ENCODE results near the gene NTN1. TPM values are rescaled to one million over a fixed set of nuclear protein-coding genes. Genes with fewer than 3 reads are reported as not detected.

NTN1 gene
- total and polyA plus RNA-seq, 7 experiments from 2014 or later = 0.07 to 0.12 (median 0.11) TPM; not detected in 4

- peaks cover 46 to 59% (median 55%) of the 10 kb centered on the region in 5 donors for H3K27me3 Mint-ChIP-seq
- intact Hi-C loops (cut with micrococcal nuclease) = loop anchor here in 1 of 2 donors (1.0 kb wide), 1 partner anchor 19 kb away; no protein-coding TSS in a partner anchor
Observed at GRCh38 chr17:9021992-9022572, 772 bp downstream of the NTN1 start.

GRCh38 chr17:9022573-9023391 lies 1.5 kb downstream of the NTN1 start:
- Mint-ChIP-seq H3K27me3 (peaks cover 49 to 66% (median 59%) of the 10 kb centered on the region in 5 donors), H3K4me3 (peak overlapping the region; percentile 85 to 99 (median 90)), H3K9me3 (peaks cover 0 to 5% (median 0%) of the 10 kb centered on the region in 11 donors), H3K27ac (peak overlapping the region in 4 of 9 donors; percentile 6 to 86 (median 64)), H3K4me1 (peaks cover 4 to 28% (median 11%) of the 10 kb centered on the region in 7 donors), H3K36me3 (peaks cover 0 to 1% (median 0%) of the 10 kb centered on the region in 5 donors)
- H3K4me3 ChIP-seq (ENCODE audit: low read length) = peak overlapping the region; percentile 36
- peaks cover 14 to 15% of the 10 kb centered on the region in 2 donors for H3K27me3 ChIP-seq (ENCODE audit: control insufficient read depth in 2 of 2, insufficient read depth in 2 of 2, low read length in 2 of 2)
- ChIA-PET CTCF (no interaction called here), POLR2A (no interaction called here)
- H3K36me3 ChIP-seq (ENCODE audit: control insufficient read depth in 2 of 3, insufficient read depth in 3 of 3, low read length in 3 of 3) = no peaks in the 10 kb centered on the region
- no peaks in the 10 kb centered on the region for H3K9me3 ChIP-seq (ENCODE audit: control insufficient read depth in 2 of 3, low read length in 3 of 3)
- intact Hi-C loops (cut with micrococcal nuclease) = loop anchor here in 1 of 2 donors (1.0 kb wide), 1 partner anchor 19 kb away; no protein-coding TSS in a partner anchor
- DNase-seq = peak in 1 of 9 donors; percentile 16
- H3K27ac ChIP-seq (ENCODE audit: low read depth, low read length) = no peak overlapping the region
- peaks cover 6 to 16% of the 10 kb centered on the region in 2 donors for H3K4me1 ChIP-seq (ENCODE audit: control insufficient read depth in 2 of 2, insufficient read depth in 2 of 2, low read length in 2 of 2)
- no peak for ATAC-seq

More at GRCh38 chr17:9021992-9022572, 772 bp downstream of the NTN1 start:
- peak in 3 of 9 donors; percentile 4 to 44 (median 8) for DNase-seq
- H3K36me3 ChIP-seq (ENCODE audit: control insufficient read depth in 2 of 3, insufficient read depth in 3 of 3, low read length in 3 of 3) = no peaks in the 10 kb centered on the region
- POLR2A ChIA-PET = no interaction called here
- H3K27ac ChIP-seq (ENCODE audit: low read depth, low read length) = no peak overlapping the region
- CTCF ChIA-PET = no interaction called here
- peaks cover 14 to 15% of the 10 kb centered on the region in 2 donors for H3K27me3 ChIP-seq (ENCODE audit: control insufficient read depth in 2 of 2, insufficient read depth in 2 of 2, low read length in 2 of 2)
- peak overlapping the region; percentile 36 for H3K4me3 ChIP-seq (ENCODE audit: low read length)
- Mint-ChIP-seq H3K4me1 (peaks cover 4 to 28% (median 11%) of the 10 kb centered on the region in 7 donors), H3K9me3 (peaks cover 0 to 5% (median 0%) of the 10 kb centered on the region in 11 donors), H3K36me3 (peaks cover 0 to 1% (median 0%) of the 10 kb centered on the region in 5 donors), H3K27ac (no peak overlapping the region), H3K4me3 (peak overlapping the region; percentile 85 to 99 (median 90))
- peaks cover 6 to 16% of the 10 kb centered on the region in 2 donors for H3K4me1 ChIP-seq (ENCODE audit: control insufficient read depth in 2 of 2, insufficient read depth in 2 of 2, low read length in 2 of 2)
- no peak for ATAC-seq
- no peaks in the 10 kb centered on the region for H3K9me3 ChIP-seq (ENCODE audit: control insufficient read depth in 2 of 3, low read length in 3 of 3)

DNA sequence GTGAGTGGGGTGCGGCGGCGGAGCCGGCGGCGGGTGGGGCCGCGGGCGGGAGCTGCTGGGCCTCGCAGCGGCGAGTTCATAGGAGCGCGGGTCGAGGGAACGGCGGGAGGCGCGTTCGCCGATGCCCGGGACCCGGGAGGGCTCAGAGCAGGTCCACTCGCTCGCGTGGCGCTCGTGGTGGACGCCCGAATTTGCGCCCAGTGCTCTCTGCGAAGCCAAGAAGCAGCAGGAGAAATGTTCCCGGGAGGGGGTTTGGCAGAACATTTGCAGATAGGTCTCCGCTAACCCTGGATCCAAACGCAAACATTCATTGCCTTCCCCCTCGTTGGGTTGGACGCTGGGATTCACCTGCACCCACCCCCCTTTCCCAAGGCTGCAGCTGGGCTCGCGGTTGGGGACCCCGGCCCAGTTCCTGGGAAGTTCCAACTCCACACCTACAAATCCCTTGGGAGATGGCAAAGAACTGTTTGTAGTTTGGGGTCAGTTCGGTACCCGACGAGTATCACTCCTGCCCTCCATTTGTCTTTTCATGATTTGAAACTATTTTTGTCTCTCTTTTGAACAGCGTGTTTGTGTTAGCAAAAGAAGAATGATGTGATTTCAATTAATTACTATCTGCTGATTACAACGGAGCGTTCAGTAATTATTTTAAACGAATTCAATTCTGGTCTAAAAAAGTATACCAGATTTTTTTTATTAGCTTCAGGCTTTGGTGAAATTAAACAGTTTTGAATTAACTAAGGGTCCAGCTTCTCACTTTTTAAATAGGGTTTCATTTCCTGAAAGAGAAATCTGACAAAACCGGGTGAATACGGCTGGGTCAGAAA lies 2.3 kb downstream of the NTN1 start:
- H3K27ac ChIP-seq (ENCODE audit: low read depth, low read length) = no peak overlapping the region
- H3K36me3 ChIP-seq (ENCODE audit: control insufficient read depth in 2 of 3, insufficient read depth in 3 of 3, low read length in 3 of 3) = no peaks in the 10 kb centered on the region
- Mint-ChIP-seq H3K9me3 (peaks cover 0 to 5% (median 0%) of the 10 kb centered on the region in 11 donors), H3K27me3 (peaks cover 49 to 69% (median 63%) of the 10 kb centered on the region in 5 donors), H3K27ac (peak overlapping the region in 1 of 9 donors; percentile 25), H3K36me3 (peaks cover 0 to 1% (median 0%) of the 10 kb centered on the region in 5 donors), H3K4me3 (peak overlapping the region; percentile 37 to 99 (median 72)), H3K4me1 (peaks cover 4 to 28% (median 11%) of the 10 kb centered on the region in 7 donors)
- H3K9me3 ChIP-seq (ENCODE audit: control insufficient read depth in 2 of 3, low read length in 3 of 3) = no peaks in the 10 kb centered on the region
- H3K4me3 ChIP-seq (ENCODE audit: low read length) = no peak overlapping the region
- H3K4me1 ChIP-seq (ENCODE audit: control insufficient read depth in 2 of 2, insufficient read depth in 2 of 2, low read length in 2 of 2) = peaks cover 6 to 16% of the 10 kb centered on the region in 2 donors
- CTCF ChIA-PET = no interaction called here
- DNase-seq = no peak
- no peak for ATAC-seq
- H3K27me3 ChIP-seq (ENCODE audit: control insufficient read depth in 2 of 2, insufficient read depth in 2 of 2, low read length in 2 of 2) = peaks cover 14 to 15% of the 10 kb centered on the region in 2 donors
- intact Hi-C loops (cut with micrococcal nuclease) = no loop called here
- POLR2A ChIA-PET = no interaction called here

DNA sequence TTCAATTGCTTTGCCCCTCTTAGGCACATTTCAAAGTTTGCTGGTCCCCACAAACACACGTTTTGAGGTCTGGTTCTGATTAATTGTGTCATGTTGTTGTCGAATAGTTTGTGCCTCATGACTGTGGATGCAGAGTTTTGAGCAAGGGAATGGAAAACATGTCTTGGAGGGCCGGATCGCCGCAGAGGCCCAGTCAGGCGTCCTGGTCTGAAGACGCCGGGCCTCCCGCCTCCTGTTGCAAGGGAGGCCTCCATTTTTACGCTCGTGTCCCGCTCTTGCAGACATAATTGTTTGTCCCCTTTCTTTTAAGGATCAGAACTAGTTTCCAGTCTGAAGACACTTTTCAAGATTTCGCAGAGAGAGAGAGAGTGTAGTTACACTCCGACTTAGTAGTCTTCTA lies 3.2 kb downstream of the NTN1 start:
- CTCF ChIA-PET = no interaction called here
- H3K27me3 Mint-ChIP-seq = peaks cover 54 to 66% (median 63%) of the 10 kb centered on the region in 5 donors
- DNase-seq (no peak), ATAC-seq (no peak)
- POLR2A ChIA-PET = no interaction called here
- peak overlapping the region in 1 of 9 donors; percentile 43 for H3K27ac Mint-ChIP-seq
- H3K4me3 ChIP-seq (ENCODE audit: low read length) = no peak overlapping the region
- H3K4me3 Mint-ChIP-seq = peak overlapping the region in 8 of 10 donors; percentile 20 to 76 (median 58)
- H3K27me3 ChIP-seq (ENCODE audit: control insufficient read depth in 2 of 2, insufficient read depth in 2 of 2, low read length in 2 of 2) = peaks cover 14 to 15% of the 10 kb centered on the region in 2 donors
- no peak overlapping the region for H3K27ac ChIP-seq (ENCODE audit: low read depth, low read length)
- no peaks in the 10 kb centered on the region for H3K36me3 ChIP-seq (ENCODE audit: control insufficient read depth in 2 of 3, insufficient read depth in 3 of 3, low read length in 3 of 3)
- intact Hi-C loops (cut with micrococcal nuclease) = no loop called here
- H3K36me3 Mint-ChIP-seq = peaks cover 0 to 3% (median 0%) of the 10 kb centered on the region in 5 donors
- no peaks in the 10 kb centered on the region for H3K9me3 ChIP-seq (ENCODE audit: control insufficient read depth in 2 of 3, low read length in 3 of 3)
- peaks cover 0 to 5% (median 0%) of the 10 kb centered on the region in 11 donors for H3K9me3 Mint-ChIP-seq
- peaks cover 4 to 28% (median 11%) of the 10 kb centered on the region in 7 donors for H3K4me1 Mint-ChIP-seq
- H3K4me1 ChIP-seq (ENCODE audit: control insufficient read depth in 2 of 2, insufficient read depth in 2 of 2, low read length in 2 of 2) = peaks cover 6 to 16% of the 10 kb centered on the region in 2 donors

DNA sequence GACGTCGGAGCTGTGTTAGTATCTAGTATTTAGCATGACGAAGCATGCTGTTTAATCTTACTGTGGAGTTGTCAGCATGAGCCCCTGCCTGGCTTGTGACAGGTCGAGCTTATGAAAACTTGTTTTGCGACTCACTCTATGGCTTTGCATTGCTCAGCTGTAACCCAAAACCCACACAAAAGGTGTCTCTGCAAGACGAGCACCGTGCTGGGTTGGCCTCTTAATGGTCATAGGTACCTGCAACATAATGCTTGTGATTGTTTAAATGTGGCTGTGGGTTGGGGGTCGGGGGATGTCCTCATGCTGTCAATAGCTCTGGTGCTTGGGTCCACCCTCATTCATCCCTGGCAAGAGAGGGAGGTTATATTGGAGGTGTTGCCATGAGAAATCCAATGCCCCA lies 5.4 kb downstream of the NTN1 start:
- Mint-ChIP-seq H3K4me1 (peaks cover 4 to 21% (median 11%) of the 10 kb centered on the region in 7 donors), H3K27me3 (peaks cover 56 to 71% (median 59%) of the 10 kb centered on the region in 5 donors), H3K9me3 (peaks cover 0 to 5% (median 0%) of the 10 kb centered on the region in 11 donors), H3K4me3 (no peak overlapping the region), H3K27ac (no peak overlapping the region), H3K36me3 (peaks cover 0 to 3% (median 0%) of the 10 kb centered on the region in 5 donors)
- ChIA-PET POLR2A (no interaction called here), CTCF (no interaction called here)
- Histone ChIP-seq H3K36me3 (ENCODE audit: control insufficient read depth in 2 of 3, insufficient read depth in 3 of 3, low read length in 3 of 3) (no peaks in the 10 kb centered on the region), H3K27ac (ENCODE audit: low read depth, low read length) (no peak overlapping the region), H3K4me3 (ENCODE audit: low read length) (no peak overlapping the region), H3K27me3 (ENCODE audit: control insufficient read depth in 2 of 2, insufficient read depth in 2 of 2, low read length in 2 of 2) (peaks cover 14 to 15% of the 10 kb centered on the region in 2 donors), H3K4me1 (ENCODE audit: control insufficient read depth in 2 of 2, insufficient read depth in 2 of 2, low read length in 2 of 2) (peaks cover 6 to 16% of the 10 kb centered on the region in 2 donors), H3K9me3 (ENCODE audit: control insufficient read depth in 2 of 3, low read length in 3 of 3) (no peaks in the 10 kb centered on the region)
- ATAC-seq (no peak), DNase-seq (no peak)
- intact Hi-C loops (cut with micrococcal nuclease) = no loop called here

Measured in naive thymus-derived CD4-positive, alpha-beta T cell (primary cell).